ENCODE measurements around the gene IRF1.
"Not testable (repeated sequence)": the region's sequence is repeated elsewhere in the genome, so short reads cannot be mapped to it uniquely, and the experiment has no call there.

The IRF1 gene

DNA sequence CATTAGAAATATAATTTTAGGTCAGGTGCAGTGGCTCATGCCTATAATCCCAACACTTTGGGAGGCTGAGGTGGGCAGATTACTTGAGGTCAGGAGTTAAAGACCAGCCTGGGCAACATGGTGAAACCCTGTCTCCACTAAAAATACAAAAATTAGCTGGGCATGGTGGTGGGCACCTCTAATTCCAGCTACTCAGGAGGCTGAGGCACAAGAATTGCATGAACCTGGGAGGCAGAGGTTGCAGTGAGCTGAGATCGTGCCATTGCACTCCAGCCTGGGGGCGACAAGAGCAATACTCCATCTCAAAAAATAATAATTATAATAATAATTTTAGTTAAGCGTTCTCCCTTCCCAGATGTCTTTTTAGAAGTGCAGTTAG, 52.3 kb downstream of the IRF1 start:
- DNase-seq (ENCODE audit: low read depth) = not testable (repeated sequence)

DNA sequence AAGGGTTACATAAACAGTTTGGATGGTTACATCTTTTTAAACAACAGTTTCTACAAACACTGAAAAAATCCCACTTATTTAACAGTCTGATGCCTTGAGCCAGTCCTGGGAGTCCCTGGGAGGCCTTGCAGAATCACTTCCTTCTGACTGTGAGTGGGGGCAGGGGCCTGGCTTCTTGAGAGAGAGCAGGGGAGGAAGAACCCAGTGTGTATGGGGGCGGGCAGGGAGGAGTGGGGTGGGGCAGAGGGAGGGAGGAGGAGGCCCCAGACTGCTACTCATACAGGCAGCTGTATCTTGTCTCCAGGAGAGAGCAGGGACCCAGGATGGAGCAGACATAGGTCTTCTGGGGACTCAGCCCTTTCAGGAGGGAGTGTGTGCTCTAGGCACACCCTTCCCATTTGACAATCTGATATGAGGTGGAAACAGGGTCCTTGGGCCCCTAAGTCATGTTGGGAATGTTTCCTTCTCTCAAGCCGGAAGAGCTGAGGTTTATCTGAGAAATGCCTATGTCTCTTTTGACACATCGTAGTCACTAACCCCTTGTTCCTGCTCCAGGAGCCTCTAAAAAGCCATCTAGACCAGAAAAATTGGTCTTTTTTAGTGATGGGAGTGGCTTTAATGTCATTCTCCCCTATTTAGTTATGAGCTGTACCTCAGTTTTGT, 52.8 kb downstream of the IRF1 start:
- peak; percentile 82 for DNase-seq (ENCODE audit: low read depth)

DNA sequence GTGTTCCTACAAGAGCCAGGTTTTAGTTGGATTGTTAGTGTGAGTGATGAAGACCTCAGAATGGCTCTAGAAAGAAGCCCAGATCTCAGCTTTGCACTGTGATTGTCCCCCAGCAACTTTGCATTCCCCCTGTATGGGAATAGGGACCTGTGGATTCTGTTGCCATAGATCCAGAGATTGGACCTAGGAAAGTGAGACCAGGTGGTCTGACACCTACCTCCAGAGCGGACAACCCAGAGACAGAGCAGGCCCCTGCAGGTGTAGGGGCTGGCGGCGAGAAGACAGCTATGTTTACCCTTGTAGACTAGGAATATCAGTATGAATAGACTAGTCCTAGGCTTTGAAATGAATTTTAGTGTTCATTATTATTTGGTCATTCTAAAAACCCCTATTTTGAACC, 53.6 kb downstream of the IRF1 start:
- no peak for DNase-seq (ENCODE audit: low read depth)

GRCh38 chr5:132435886-132436285, 54.7 kb downstream of the IRF1 start:
- DNase-seq (ENCODE audit: low read depth) = no peak

DNA sequence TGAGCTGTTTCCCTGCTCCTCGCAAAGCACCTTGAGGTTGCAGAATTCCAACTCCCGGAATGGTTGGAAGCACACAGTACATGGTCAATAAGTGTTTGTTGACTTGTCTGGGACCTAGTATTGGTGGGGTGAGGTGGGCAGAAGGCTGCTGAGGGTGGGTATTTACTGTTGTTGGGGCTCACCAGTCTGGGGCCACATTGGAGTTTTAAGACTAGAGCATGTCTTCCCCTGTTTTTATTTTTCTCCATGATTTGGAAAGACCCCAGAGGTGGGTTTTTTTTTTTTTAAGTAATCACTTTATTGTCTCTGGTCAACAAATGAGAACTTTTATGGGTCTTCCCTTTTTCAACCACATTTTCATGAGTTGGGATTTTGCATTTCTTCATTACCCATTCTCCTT, 55.1 kb downstream of the IRF1 start:
- DNase-seq (ENCODE audit: low read depth) = no peak

DNA sequence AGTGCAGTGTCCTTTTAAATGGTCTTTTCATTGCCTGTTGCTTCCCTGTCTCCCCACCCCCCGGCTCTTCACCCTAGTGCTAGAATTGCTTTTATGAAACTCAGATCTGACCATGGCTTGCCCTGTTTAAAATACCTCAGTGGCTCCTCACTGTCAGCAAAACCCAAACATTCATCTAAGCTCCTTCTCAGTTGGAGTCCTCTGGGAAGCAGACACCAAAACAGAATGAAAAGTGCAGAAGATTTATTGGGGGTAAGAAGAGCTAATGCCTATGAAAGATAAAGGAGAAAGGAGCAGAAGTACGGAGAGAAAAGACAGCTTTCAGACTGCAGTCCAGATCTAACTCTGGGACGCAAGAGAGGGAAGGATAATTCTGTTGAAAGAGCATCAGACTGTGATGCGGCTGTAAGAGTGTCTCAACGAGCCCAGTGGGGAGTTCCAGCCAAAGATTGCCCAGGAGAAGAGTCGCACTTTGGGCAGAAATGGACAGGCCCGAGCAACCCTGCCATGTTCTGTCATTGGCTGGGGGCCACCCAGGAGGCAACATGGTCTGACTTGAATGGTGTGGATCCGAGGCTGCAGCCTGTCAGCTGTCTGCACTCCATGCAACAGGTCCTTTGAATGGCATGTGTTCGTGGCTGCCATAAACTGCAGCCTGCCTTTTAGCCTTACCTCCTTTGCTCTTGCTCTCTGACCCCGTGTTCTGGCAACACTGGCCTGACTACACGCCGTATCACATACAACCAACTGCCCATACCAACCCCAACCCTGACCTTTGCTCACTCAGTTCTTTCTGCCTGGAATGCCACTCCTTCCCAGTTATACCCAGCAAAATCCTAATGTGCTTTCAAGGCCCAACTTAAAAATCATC, 55.9 kb downstream of the IRF1 start:
- no peak for DNase-seq (ENCODE audit: low read depth)

GRCh38 chr5:132433141-132433540, 57.4 kb downstream of the IRF1 start:
- no peak for DNase-seq (ENCODE audit: low read depth)

- no peak for DNase-seq (ENCODE audit: low read depth)
Measured at GRCh38 chr5:132431632-132432031, 58.9 kb downstream of the IRF1 start.

Measured in stromal cell of bone marrow (primary cell).